Right cardiac atrium (tissue), 5 donors: ENCODE measurements around the gene SPOP. TPM values are rescaled to one million over a fixed set of nuclear protein-coding genes. Genes with fewer than 3 reads are reported as not detected.
"Not testable (repeated sequence)": the region's sequence is repeated elsewhere in the genome, so short reads cannot be mapped to it uniquely, and the experiment has no call there.

Source experiments
- ATAC-seq, 2 donors: fragments of 200-7000 bp; cut with Tn5 transposase; one replicate each; pipeline versions ENCODE4 v1.8.0 to v1.9.1; 2020; ENCODE audit warnings: moderate library complexity in 2 of 2, mild to moderate bottlenecking in 1 of 2
- DNase-seq, 3 donors: peaks; one replicate each; pipeline ENCODE4 v3.0.0-alpha.2; 2020
- H3K27ac ChIP-seq: one replicate; pipeline ENCODE4 v1.5.1; 2013; ENCODE audit warnings: mild to moderate bottlenecking, low read length, control low read depth, moderate library complexity
- H3K27me3 ChIP-seq: one replicate; pipeline ENCODE4 v1.6.1; 2013; ENCODE audit not compliant: control insufficient read depth, insufficient read depth
- H3K4me1 ChIP-seq: one replicate; pipeline ENCODE4 v1.6.1; 2013; ENCODE audit warnings: low read length; ENCODE audit not compliant: control insufficient read depth, insufficient read depth
- H3K4me3 ChIP-seq: one replicate; pipeline ENCODE4 v1.5.1; 2013; ENCODE audit warnings: low read length, control low read depth
- H3K9me3 ChIP-seq: one replicate; pipeline ENCODE4 v1.6.1; 2013; ENCODE audit warnings: low read length; ENCODE audit not compliant: control insufficient read depth
- WGBS: extraction: QIAGEN DNeasy Blood & Tissue Kit; methylation state at CpG from one replicate; pipeline ENCODE4 v1.1.7; 2013; 5-methylcytosine and 5-hydroxymethylcytosine counted together
- intact Hi-C, 4 donors: fragments of 100-400 bp; cut with DNase I; formaldehyde crosslinking; loops; one replicate each; pipeline versions ENCODE4 v1.11.0 to v1.14.0; 2022 to 2023
- polyA plus RNA-seq: library from polyadenylated mRNA; stranded (reverse); fragments of 200-250 nt; gene quantifications from one replicate; pipeline ENCODE4 v1.2.3, GENCODE V29; 2013
- total RNA-seq, 4 donors: library from RNA; stranded (reverse); fragmentation: NEBNext Ultra II Directional; extraction: Animal tissue kit (Norgen Biotek cat#: 25700); gene quantifications; one replicate each; pipeline ENCODE4 v1.2.1, GENCODE V29; 2021
- donor health status: healthy with polysubstance abuse.
- donor health status: DM: no; HTN: yes; CAD: no.
- donor health status: DM: no; HTN: no; CAD: no.
- donor health status: DM: no; HTN: yes; CAD: no; lungs with severe emphysema.
- donor health status: DM: yes; HTN: yes; CAD: no.

The SPOP gene
- total and polyA plus RNA-seq, 5 donors = 33.7 to 82.7 (median 75.8) TPM

- Histone ChIP-seq H3K27ac (no peak overlapping the region), H3K4me1 (no peaks in the 10 kb centered on the region), H3K9me3 (no peaks in the 10 kb centered on the region), H3K27me3 (no peaks in the 10 kb centered on the region), H3K4me3 (no peak overlapping the region)
- 14% methylated on average over 30 of the region's 30 CpGs for WGBS
- DNase-seq (peak; percentile 81 to 93 (median 92)), ATAC-seq (peak; percentile 89 to 90)
- intact Hi-C loops = loop anchor here (2.0 to 10.0 kb wide), 5 partner anchors 62 to 441 kb away; partner anchors contain the start of genes DLX3 (in 1 of the 4) and NGFR (in 1 of the 4)
These were observed 121.5 kb downstream of the SPOP start for GRCh38 chr17:49556223-49556943.

- no peaks in the 10 kb centered on the region for H3K27me3 ChIP-seq
- H3K27ac ChIP-seq = no peak overlapping the region
- peak; percentile 14 to 21 for ATAC-seq
- H3K9me3 ChIP-seq = no peaks in the 10 kb centered on the region
- intact Hi-C loops = loop anchor here (2.0 to 10.0 kb wide), 6 partner anchors 61 to 442 kb away; partner anchors contain the start of genes NGFR (in 2 of the 4) and DLX3 (in 1 of the 4)
- 71% methylated on average over 19 of the region's 19 CpGs for WGBS
- H3K4me3 ChIP-seq = no peak overlapping the region
- no peaks in the 10 kb centered on the region for H3K4me1 ChIP-seq
- peak in 1 of 3 donors; percentile 35 for DNase-seq
These were observed 122.2 kb downstream of the SPOP start for GRCh38 chr17:49555495-49556222.

- Histone ChIP-seq H3K4me3 (no peak overlapping the region), H3K27ac (no peak overlapping the region), H3K9me3 (no peaks in the 10 kb centered on the region), H3K27me3 (no peaks in the 10 kb centered on the region), H3K4me1 (no peaks in the 10 kb centered on the region)
- ATAC-seq (peak; percentile 3 to 5), DNase-seq (peak in 1 of 3 donors; percentile 49)
- WGBS = 70% methylated on average over 14 of the region's 14 CpGs
- intact Hi-C loops = loop anchor here (2.0 to 10.0 kb wide), 7 partner anchors 58 to 442 kb away; partner anchors contain the start of genes NGFR (in 3 of the 4) and DLX3 (in 1 of the 4)
These were observed 123.0 kb downstream of the SPOP start for GRCh38 chr17:49554694-49555494.

GRCh38 chr17:49553676-49554335 is 124.1 kb downstream of the SPOP start:
- intact Hi-C loops = loop anchor here (2.0 to 10.0 kb wide), 4 partner anchors 57 to 119 kb away; partner anchors contain the start of gene NGFR (in 3 of the 4)
- DNase-seq = no peak
- Histone ChIP-seq H3K27me3 (no peaks in the 10 kb centered on the region), H3K4me1 (no peaks in the 10 kb centered on the region), H3K9me3 (no peaks in the 10 kb centered on the region), H3K4me3 (no peak overlapping the region), H3K27ac (no peak overlapping the region)
- ATAC-seq = no peak
- 82% methylated on average over 8 of the region's 8 CpGs for WGBS

- Histone ChIP-seq H3K27me3 (no peaks in the 10 kb centered on the region), H3K9me3 (no peaks in the 10 kb centered on the region), H3K27ac (no peak overlapping the region), H3K4me3 (no peak overlapping the region), H3K4me1 (no peaks in the 10 kb centered on the region)
- ATAC-seq (no peak), DNase-seq (no peak)
- WGBS = 81% methylated on average over 27 of the region's 27 CpGs
- intact Hi-C loops = loop anchor here in 2 of 4 donors (5.0 to 10.0 kb wide), 2 partner anchors 55 to 57 kb away; partner anchors contain the start of gene NGFR (in 2 of the 2)
These were observed 125.7 kb downstream of the SPOP start for GRCh38 chr17:49552070-49552751.

- no peaks in the 10 kb centered on the region for H3K27me3 ChIP-seq
- no peaks in the 10 kb centered on the region for H3K4me1 ChIP-seq
- no peak overlapping the region for H3K27ac ChIP-seq
- no peak for DNase-seq
- WGBS = 87% methylated on average over 12 of the region's 12 CpGs
- H3K9me3 ChIP-seq = no peaks in the 10 kb centered on the region
- no peak for ATAC-seq
- intact Hi-C loops = loop anchor here in 2 of 4 donors (5.0 to 10.0 kb wide), 2 partner anchors 54 to 57 kb away; partner anchors contain the start of gene NGFR (in 2 of the 2)
- H3K4me3 ChIP-seq = no peak overlapping the region
These were observed 126.5 kb downstream of the SPOP start for GRCh38 chr17:49551221-49552069.

- not testable (repeated sequence) for H3K9me3 ChIP-seq, H3K4me1 ChIP-seq, DNase-seq, H3K27me3 ChIP-seq, H3K27ac ChIP-seq, ATAC-seq, H3K4me3 ChIP-seq
- WGBS = 93% methylated on average over 9 of the region's 9 CpGs
- intact Hi-C loops = loop anchor here in 2 of 4 donors (5.0 to 10.0 kb wide), 2 partner anchors 53 to 56 kb away; partner anchors contain the start of gene NGFR (in 2 of the 2)
These were observed 127.1 kb downstream of the SPOP start for GRCh38 chr17:49550764-49551163.

- intact Hi-C loops = loop anchor here in 3 of 4 donors (2.0 to 10.0 kb wide), 3 partner anchors 53 to 111 kb away; partner anchors contain the start of gene NGFR (in 3 of the 3)
- Histone ChIP-seq H3K27me3 (no peaks in the 10 kb centered on the region), H3K4me1 (no peaks in the 10 kb centered on the region), H3K4me3 (no peak overlapping the region), H3K27ac (no peak overlapping the region), H3K9me3 (no peaks in the 10 kb centered on the region)
- no peak for DNase-seq
- ATAC-seq = no peak
- WGBS = 89% methylated on average over 20 of the region's 20 CpGs
These were observed 127.9 kb downstream of the SPOP start for GRCh38 chr17:49549691-49550678.
